Measurements from ENCODE around the gene ERFL.

GRCh38 chr19:41912899-41913537, 15.2 kb downstream of the ERFL start:
- TF ChIP-seq YY1 (IDR thresholded peaks at IDR 0.05; ENCODE audit: low read depth) (no peak), RAD21 (IDR thresholded peaks at IDR 0.05; ENCODE audit: low read length) (no peak), CTCF (IDR thresholded peaks at IDR 0.05) (no peak)
